Dermis microvascular lymphatic vessel endothelial cell (primary cell): Measurements from ENCODE around the gene MASTL. TPM values are rescaled to one million over a fixed set of nuclear protein-coding genes. Genes with fewer than 3 reads are reported as not detected.
"Not testable (repeated sequence)": the region's sequence is repeated elsewhere in the genome, so short reads cannot be mapped to it uniquely, and the experiment has no call there.

Experiments used
- DNase-seq, 2 donors: peaks; one replicate each; pipeline versions ENCODE4 v3.0.0 to v3.0.0-alpha.2; 2010; ENCODE audit warnings: low read depth in 2 of 2
- total RNA-seq: library from RNA; depleted of rRNA; stranded (reverse); fragments of >200 nt; gene quantifications from 2 replicates; pipeline ENCODE4 v1.2.1, GENCODE V29; 2014

Gene MASTL
- total RNA-seq: 7.7 and 11.3 TPM in 2 replicates

DNA sequence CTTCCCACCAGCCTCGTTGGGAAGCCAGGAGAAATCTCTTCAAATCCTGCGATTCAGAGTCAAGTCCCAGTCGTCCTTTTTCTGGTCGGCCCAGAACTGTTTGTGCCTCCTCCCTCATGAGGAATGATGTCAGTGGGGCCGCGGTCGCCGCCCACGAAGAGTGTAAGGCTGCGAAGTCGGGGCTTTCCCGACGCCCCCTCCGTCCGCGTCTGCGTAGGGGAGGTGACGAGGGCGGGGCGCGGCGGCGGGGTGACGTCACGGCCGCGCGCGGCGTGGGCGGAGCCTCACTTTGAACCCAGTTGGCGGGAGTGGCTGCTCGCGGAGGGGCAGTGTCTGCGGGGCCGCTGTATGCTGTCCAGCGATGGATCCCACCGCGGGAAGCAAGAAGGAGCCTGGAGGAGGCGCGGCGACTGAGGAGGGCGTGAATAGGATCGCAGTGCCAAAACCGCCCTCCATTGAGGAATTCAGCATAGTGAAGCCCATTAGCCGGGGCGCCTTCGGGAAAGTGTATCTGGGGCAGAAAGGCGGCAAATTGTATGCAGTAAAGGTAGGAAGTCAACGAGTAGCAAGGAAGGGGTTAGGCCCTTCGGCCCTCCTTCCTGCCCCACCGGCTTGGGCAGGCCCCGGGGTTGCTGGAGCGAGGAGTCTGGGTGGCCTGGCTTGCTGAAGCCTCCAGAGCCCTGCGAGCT lies at the start of gene MASTL:
MASTL (plus strand) TSS at position 287 of the 689 bp plus-strand sequence; CDS start at position 362, 75 bp downstream.
- peak; percentile 85 to 97 for DNase-seq

DNA sequence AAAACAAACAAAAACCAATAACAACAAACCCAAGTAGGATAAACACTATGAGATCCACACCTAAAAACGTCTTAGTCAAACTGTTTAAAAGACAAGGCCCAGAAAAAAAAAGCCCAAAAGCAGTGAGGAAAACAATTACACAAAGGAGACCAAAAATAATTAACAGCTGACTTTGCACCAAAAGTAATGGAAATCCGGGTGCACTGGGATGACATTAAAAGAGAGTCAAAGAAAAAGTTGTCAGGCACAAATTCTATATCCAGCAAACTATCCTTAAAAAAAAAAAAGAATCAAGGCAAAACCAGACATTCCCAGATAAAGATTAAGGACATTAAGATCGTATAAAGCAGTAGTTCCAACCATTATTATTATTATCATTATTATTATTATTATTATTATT lies 47.0 kb upstream of the MASTL start:
- no peak for DNase-seq

DNA sequence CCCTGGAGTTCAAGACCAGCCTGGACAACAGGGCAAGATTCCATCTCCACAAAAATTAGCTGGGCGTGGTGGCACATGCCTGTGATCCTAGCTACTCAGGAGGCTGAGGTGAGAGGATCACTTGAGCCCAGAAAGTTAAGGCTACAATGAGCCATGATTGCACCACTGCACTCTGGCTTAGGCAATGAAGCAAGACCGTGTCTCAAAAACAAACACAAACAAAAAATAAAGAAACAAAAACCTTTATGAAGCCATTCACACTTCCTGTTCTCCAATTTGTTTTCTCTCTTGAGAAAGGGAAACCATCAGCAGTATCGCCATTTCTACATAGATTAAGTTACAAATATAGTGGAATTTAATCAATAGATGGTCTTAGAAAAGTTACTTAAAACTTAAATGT lies 20.8 kb upstream of the MASTL start:
- no peak for DNase-seq

DNA sequence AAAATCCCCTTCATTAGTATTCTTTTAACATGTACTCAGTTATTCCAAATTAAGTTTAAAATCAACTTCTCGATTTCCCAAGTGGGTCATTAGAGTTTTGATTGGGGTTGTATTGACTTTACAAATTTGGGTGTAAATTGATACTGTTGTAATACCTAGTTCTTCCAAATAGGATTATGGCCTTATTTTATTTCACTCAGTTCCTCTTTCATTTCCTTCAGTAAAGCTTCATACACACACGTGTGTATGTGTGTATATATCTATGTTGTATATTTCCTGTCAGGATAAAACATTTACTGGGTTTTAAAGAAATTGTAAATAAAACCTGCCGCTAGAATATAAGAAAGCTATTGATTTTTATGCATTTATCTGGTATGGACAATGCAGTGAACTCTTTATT lies 16.9 kb upstream of the MASTL start:
- DNase-seq: no peak

DNA sequence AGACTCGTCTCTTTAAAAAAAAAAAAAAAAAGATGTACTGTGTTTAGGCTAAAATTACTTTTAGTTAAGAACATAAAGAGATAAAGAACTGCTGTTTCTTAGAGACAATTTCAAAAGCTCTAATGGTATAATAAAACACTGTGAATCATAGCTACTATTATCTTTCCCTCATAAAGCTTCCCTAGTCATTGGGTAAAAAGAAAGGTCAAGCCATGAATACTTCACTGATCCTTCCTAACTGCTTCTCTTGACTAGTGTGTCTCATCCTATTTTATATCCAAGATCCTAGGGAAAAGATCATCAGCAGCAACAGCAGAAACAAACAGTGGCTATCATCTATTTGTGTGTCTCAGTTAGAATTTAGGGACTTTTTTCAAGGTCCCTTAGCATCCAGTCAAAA lies 11.5 kb upstream of the MASTL start:
- DNase-seq: no peak

DNA sequence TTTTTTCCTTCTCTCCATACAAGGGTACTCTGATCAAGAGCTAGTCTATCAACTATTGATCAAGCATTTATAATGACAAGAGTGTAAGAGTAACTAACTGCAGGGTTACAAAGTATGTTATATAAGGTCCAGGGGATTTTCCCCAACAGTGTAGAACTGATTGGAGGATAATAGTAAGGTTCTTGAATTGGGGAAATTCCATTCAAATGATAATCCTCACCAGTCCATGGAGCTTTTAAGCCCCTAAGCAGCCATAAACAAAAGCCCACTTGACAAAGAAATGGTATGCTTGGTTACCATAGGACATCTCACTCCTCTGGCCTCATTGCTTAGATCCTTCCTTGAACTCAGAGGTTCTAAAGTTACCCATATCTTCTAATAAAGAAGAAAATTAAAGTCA lies 9.2 kb upstream of the MASTL start:
- DNase-seq: no peak

DNA sequence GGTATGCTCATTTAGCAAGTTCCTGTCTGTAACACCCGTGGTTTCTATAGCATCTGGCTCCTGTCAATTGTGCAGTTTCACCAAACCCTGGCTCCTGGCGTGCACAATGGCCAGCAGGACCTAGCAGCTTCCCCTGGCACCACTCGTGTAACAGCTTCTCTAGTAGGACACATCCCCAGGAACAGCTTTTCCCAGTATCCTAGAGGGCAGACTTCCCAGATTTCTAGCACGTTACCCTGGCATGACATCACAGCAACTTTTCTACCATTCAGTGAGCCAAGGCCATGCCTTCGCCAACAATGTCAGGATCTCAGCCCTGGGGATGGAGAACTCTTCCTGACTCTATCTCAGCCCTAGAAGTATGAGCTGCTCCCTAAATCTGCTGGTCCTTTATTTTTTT lies 7.5 kb upstream of the MASTL start:
- no peak for DNase-seq

DNA sequence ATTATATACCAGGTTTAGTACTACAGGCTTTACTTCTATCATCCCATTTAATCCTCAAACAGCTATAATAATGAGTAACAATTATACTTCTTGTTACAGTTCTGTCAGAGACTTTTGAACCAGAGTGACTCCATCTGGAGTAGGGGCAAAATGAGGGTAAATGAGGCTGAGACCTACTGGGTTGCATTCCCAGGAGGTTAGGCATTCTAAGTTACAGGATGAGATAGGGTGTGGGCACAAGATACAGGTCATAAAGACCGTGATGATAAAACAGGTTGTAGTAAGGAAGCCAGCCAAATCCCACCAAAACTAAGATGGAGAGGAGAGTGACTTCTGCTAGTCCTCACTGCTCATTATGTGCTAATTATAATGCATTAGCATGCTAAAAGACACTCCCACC lies 4.9 kb upstream of the MASTL start:
- no peak for DNase-seq

DNA sequence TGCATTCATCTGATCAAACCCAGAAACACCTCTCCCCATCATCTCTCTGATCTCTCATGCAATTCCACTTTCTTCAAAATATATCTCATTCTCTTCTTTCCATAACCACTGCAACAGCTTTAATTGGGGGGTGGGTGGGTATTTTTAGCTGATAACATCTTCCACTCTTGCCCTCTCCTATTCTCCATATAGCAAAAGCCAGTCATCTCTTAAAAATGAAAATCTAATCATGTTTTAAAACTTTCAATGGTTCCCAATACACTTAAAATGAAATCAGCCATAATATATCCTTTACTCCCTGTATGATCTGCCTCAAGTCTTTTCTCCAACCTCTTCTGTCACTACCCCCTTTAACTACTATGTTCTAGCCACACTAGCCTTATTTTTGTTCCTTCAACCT lies 2.5 kb upstream of the MASTL start:
- DNase-seq: no peak

DNA sequence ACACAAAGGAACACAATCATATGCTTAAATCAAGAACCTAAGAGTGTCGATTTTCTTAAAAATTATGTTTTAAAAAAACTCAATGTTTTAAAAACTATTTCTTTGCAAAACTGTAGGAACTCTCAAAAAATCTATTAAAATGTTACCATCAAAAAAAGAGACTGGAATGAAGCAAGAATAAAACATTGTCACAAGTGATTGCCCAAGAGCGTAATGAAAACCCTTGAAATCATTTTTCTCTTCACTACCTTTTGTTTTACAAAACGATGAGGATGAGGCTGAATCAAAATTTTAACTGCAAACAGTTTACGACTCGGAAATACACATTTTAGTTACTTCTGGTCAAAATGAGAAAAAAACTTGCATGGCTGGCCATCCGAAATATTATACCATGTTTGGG lies 1.8 kb upstream of the MASTL start:
- DNase-seq: no peak

DNA sequence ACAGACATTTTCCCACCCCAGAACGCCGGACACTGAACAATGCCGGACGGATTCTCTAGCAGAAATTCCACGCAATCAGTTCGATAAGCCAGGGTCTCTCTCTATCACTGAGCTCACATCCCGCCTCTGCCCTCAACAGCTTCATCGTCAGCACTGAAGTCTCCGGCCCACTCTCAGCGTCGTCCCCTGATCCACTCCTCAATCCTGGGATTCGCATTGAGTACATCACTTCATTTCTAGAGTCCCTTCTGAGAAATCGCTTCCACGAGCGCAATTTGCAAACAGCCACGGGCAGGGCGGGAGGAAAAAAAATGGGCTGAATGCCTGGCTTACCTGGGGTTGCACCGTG lies 1.3 kb upstream of the MASTL start:
- DNase-seq: peak; percentile 30 to 58

DNA sequence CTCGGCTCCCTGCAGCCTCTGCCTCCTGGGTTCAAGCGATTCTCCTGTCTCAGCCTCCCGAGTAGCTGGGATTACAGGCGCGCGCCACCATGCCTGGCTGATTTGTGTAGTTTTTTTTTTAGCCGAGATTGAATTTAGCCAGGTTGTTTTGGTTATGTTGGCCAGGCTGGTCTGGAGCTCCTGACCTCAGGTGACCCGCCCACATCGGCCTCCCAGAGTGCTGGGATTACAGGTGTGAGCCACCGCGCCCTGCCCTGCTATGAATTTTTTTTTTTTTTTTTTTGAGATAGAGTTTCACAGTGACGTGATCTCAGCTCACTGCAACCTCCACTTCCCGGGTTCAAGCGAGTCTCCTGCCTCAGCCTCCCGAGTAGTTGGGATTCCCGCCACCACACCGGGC lies 1.4 kb downstream of the MASTL start:
- not testable (repeated sequence) for DNase-seq

DNA sequence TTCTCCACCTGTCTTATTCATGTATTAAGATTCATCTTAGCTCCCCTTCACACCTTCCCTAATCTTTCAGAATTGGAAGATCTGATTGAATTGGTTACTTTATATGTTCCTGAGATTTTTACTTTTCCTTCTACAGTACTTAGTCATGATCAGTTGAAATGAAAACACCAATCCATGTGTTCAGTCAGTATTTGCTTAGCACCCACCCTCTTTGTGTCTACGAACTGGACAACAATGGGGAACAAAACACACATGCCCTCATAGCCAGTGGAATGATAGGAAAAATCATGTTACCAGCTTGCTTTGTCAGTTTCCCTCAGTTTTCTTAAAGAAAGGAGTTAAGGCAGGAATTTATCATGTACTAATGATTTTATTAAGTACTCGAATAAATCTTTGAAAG lies 2.0 kb downstream of the MASTL start:
- DNase-seq: peak; percentile 16 to 44

DNA sequence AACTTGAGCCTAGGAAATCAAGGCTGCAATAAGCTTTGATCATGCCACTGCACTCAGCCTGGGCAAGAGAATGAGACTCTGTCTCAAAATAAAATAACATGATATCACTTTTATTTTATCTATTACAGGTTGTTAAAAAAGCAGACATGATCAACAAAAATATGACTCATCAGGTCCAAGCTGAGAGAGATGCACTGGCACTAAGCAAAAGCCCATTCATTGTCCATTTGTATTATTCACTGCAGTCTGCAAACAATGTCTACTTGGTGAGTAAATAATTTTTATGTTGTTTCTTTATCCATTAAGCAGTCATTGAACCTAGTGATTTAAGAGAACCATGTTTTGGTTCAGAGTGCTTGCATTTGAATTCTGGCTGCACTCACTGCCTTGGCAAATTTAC lies 3.3 kb downstream of the MASTL start:
- peak in 1 of 2 donors; percentile 44 for DNase-seq

DNA sequence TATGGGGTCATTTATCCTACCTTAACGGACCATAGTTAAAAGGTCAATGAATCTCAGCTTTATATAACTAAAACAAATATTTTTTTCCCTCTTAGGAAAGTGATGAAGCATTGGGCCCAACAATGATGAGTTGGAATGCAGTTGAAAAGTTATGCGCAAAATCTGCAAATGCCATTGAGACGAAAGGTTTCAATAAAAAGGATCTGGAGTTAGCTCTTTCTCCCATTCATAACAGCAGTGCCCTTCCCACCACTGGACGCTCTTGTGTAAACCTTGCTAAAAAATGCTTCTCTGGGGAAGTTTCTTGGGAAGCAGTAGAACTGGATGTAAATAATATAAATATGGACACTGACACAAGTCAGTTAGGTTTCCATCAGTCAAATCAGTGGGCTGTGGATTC lies 14.7 kb downstream of the MASTL start:
- DNase-seq: no peak

DNA sequence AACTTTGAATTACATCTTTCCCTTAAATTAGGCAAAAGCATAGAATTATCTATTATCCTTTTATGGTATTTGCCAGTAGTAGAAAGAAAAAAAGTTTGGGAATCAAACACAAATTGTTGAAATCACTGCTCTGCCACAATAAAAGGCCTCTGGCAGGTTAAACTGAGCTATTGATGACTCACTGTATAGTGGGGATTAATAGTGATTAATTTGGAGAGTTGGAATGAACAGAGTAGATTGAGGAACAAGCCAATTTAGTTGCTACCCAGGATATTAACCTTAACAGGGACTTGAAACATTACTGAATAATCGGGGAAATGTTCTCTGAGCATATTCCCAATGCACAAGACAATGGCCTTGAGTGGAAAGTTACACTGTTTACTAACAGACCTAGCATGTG lies 33.1 kb downstream of the MASTL start:
- DNase-seq: no peak

DNA sequence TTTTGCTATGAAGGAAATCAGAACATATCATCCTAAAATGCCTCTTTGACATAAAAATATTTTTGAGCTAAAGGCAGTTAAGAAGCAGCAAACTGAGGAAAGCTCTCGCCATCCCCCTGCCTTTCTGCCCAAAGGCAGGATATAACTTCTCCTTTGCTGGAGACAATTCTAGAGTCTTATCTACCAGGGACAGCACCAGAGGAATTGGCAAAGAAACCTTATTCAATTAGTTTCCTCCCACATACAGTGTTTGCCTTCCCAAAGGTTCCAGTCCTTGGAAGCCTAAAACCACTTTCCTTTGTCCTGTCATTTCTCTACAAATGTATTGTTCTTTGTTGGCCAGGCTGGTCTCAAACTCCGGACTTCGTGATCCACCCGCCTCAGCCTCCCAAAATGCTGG lies 33.7 kb downstream of the MASTL start:
- no peak for DNase-seq

DNA sequence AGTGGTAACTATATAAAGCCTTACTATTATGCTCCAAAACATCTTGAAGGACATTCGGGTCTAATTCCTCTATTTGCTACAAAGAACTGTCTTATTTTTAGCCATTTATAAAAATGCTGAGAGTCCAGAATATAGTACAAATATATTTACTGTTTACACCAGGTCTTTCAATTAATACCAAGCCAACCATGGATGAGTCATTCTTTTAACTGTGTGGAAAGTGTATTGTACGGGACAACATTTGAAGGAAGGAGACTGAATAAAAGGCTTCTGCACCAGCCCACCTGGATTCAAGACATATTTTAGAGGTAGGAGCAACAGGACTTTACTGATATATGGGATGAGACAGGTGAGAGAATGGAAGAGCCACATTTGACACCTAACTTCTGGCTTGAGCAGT lies 35.4 kb downstream of the MASTL start:
- no peak for DNase-seq

DNA sequence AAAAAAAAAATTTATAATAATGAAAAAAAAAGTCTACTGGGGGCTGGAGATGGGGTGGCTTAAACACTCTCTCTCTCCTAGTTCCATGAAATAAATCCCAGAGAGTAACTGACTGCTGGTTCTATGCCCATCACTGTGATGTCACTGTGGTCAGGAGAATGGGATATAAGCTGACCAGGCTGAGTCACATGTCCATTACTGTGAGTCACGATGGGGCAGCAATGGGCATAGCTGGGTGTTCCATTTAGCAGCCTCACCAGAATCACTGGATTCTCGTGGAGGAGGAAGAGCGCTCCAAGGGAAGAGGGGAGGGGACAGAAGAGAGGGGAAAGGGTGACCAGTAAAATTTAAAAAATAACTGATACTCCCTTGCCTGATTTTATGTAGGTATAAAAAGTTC lies 37.1 kb downstream of the MASTL start:
- peak; percentile 38 to 75 for DNase-seq

DNA sequence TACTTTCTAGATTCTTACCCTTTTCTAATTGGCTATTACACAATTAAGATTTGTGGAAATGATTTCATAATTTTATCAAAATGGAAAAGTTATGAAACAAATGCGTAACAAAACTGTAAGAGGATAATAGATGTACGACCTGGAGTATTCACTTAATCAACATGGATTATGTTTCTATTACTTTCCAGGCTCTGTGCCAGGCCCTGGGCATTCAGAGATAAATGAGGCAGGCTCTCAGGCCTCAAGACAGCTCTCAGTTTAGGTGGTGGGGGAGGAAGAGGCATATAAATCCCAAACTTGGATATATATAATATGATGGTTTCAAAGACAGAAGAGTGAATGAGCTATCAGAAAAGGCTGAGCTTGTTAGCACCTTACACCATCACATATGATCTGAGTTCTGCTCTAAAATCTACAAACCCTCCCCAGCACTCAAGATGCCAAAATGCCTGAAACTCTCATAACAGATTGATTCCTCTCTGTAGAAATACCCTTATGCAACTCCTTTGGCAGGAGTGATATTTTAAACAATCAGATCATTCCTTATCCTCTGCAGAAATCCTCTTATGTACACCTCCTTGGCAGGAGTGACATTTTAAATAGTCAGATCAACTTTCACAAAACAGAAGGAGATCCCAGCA lies 42.9 kb downstream of the MASTL start:
- DNase-seq: no peak

DNA sequence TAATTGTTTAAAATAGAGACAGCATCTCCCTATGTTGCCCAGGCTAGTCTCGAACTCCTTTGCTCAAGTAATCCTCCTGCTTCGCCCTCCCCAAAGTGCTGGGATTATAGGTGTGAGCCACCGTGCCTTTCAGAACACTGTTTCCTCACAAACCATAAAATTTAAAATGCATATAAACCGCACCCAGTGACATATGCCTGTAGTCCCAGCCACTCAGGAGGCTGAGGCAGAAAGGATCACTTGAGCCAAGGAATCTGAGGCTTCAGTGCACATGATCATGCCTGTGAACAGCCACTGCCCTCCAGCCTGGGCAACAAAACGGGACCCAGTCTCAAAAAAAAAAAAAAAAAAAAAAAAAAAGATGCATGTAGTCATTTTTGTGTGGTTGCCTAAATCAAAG lies 48.7 kb downstream of the MASTL start:
- no peak for DNase-seq

DNA sequence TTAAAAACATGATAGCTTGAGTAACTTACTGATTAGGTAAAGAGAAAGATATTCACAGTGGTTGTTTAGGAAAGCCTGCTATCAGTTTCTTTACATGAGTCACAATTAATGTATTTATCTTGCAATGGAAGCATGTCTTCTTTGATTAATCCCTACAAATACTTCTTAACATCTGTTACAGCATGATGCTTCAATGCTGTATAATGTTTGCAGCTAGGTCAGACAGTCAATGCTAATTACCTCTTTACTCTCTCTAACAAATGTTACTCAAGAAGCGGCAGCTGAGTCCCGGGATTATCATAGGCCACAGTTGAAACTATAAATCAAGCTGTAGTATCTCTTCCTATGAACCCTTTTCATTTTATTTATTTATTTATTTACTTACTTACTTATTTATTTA lies 52.2 kb downstream of the MASTL start:
- DNase-seq: no peak

DNA sequence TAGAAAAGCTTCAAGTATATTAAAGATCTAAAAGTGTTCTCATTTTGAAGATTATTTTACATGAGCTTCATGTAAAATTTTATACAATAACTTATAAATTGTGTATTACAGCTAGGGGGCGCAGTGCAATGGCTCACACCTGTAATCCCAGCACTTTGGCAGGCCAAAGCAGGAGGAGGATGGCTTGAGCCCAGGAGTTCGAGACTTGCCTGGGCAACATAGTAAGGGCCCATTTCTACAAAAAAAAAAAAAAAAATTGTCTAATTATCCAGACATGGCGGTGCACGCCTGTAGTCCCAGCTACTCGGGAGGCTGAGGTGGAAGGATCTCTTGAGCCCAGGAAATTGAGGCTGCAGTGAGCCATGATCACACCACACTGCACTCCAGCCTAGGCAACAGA lies 68.8 kb downstream of the MASTL start:
- peak in 1 of 2 donors; percentile 56 for DNase-seq
